ENCODE results near the gene MBD3.

GRCh38 chr19:1630811-1631210, 38.1 kb upstream of the MBD3 start:
- TF ChIP-seq CTCF (IDR thresholded peaks at IDR 0.05; ENCODE audit: low read depth, low read length, missing input control): no peak
- TF ChIP-seq HNF4G (IDR thresholded peaks at IDR 0.05): no peak
- no peak for TF ChIP-seq ZBTB33 (IDR thresholded peaks at IDR 0.05)
- TF ChIP-seq REST (IDR thresholded peaks at IDR 0.05): no peak
- TF ChIP-seq SP1 (IDR thresholded peaks at IDR 0.05): no peak
- no peak for TF ChIP-seq MAX (IDR thresholded peaks at IDR 0.05)
- no peak for TF ChIP-seq RAD21 (IDR thresholded peaks at IDR 0.05)
- no peak for TF ChIP-seq YY1 (IDR thresholded peaks at IDR 0.05)
- no peak for TF ChIP-seq TAF1 (conservative IDR thresholded peaks at IDR 0.05)
- no peak for TF ChIP-seq HNF4A (conservative IDR thresholded peaks at IDR 0.05)
